Posterior cingulate gyrus (tissue), 11 donors: ENCODE data around the gene DPM2.
A peak's percentile ranks its signal among the peaks of the same experiment; 100 is the strongest.

ENCODE experiments used
- DNase-seq, 10 donors: peaks; one replicate each; pipeline versions ENCODE4 v3.0.0 to v3.0.0-alpha.2; 2020 to 2021; ENCODE audit warnings: mixed read lengths in 3 of 10
- intact Hi-C: fragments of 100-400 bp; cut with DNase I; formaldehyde crosslinking; loops from one replicate; pipeline ENCODE4 v1.15.1; 2023

The DPM2 gene

GRCh38 chr9:127910613-127911205, 26.9 kb downstream of the DPM2 start:
- intact Hi-C loops = loop anchor here (10.0 kb wide), 1 partner anchor 406 kb away; no protein-coding TSS in a partner anchor
- DNase-seq = peak in 1 of 10 donors; percentile 74

- intact Hi-C loops = loop anchor here (10.0 kb wide), 1 partner anchor 405 kb away; no protein-coding TSS in a partner anchor
- DNase-seq = peak in 1 of 10 donors; percentile 69
These were observed 27.8 kb downstream of the DPM2 start for GRCh38 chr9:127909839-127910273.

GRCh38 chr9:127908660-127908926, 29.1 kb downstream of the DPM2 start:
- DNase-seq = no peak
- intact Hi-C loops = no loop called here

GRCh38 chr9:127907867-127908659, 29.6 kb downstream of the DPM2 start:
- intact Hi-C loops = no loop called here
- DNase-seq = peak in 1 of 10 donors; percentile 52

GRCh38 chr9:127905788-127906191, 31.9 kb downstream of the DPM2 start:
- intact Hi-C loops = no loop called here
- DNase-seq = peak in 3 of 10 donors; percentile 28 to 82 (median 33)

GRCh38 chr9:127905004-127905728, 32.5 kb downstream of the DPM2 start:
- intact Hi-C loops = no loop called here
- peak in 1 of 10 donors; percentile 66 for DNase-seq

GRCh38 chr9:127904561-127905003, 33.1 kb downstream of the DPM2 start:
- intact Hi-C loops = no loop called here
- DNase-seq = no peak

GRCh38 chr9:127903557-127904475, 33.8 kb downstream of the DPM2 start:
- intact Hi-C loops = no loop called here
- no peak for DNase-seq

- intact Hi-C loops = no loop called here
- DNase-seq = peak; percentile 49 to 96 (median 70)
These were observed 38.3 kb downstream of the DPM2 start, which contains the start of gene ST6GALNAC6 for GRCh38 chr9:127899128-127899943. TSS of gene ST6GALNAC6 (minus strand) at chr9:127899603. CDS start at chr9:127897981, 1,622 bp downstream.

- DNase-seq = peak in 1 of 10 donors; percentile 77
- intact Hi-C loops = no loop called here
These were observed 39.1 kb downstream of the DPM2 start for GRCh38 chr9:127898433-127899127.

GRCh38 chr9:127897193-127897692, 40.4 kb downstream of the DPM2 start:
- intact Hi-C loops = no loop called here
- peak; percentile 59 to 95 (median 78) for DNase-seq

- peak in 1 of 10 donors; percentile 63 for DNase-seq
- intact Hi-C loops = no loop called here
These were observed 41.1 kb downstream of the DPM2 start for GRCh38 chr9:127896395-127897192.

- intact Hi-C loops = no loop called here
- DNase-seq = no peak
These were observed 41.8 kb downstream of the DPM2 start for GRCh38 chr9:127895811-127896210.

- DNase-seq = peak in 4 of 10 donors; percentile 42 to 90 (median 51)
- intact Hi-C loops = no loop called here
These were observed 44.3 kb downstream of the DPM2 start for GRCh38 chr9:127893392-127893791.

GRCh38 chr9:127892831-127893230, 44.8 kb downstream of the DPM2 start:
- intact Hi-C loops = no loop called here
- DNase-seq = no peak

GRCh38 chr9:127890053-127890452, 47.6 kb downstream of the DPM2 start:
- intact Hi-C loops = no loop called here
- peak in 1 of 10 donors; percentile 72 for DNase-seq

- intact Hi-C loops = no loop called here
- DNase-seq = no peak
These were observed 49.9 kb downstream of the DPM2 start for GRCh38 chr9:127887792-127888191.
